ENCODE data around the gene SPP2.

DNA sequence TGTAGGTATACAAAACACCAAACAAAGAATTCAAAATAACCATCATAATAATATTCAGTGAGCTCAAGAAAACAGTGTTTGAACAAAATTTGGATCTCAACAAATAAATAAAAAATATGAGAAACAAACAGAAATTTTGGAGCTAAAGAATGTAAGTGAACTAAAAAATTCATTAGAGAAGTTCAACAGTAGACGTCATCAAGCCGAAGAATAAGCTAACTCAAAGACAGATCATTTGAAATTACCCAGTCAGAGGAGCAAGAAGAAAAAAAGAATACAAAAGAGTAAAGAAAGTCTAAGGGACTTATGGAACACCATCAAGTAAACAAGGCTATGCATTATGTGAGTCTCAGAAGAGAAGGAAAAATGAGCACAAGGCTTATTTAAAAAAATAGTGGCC lies 16.6 kb upstream of the SPP2 start:
- TF ChIP-seq, protein P1, sequence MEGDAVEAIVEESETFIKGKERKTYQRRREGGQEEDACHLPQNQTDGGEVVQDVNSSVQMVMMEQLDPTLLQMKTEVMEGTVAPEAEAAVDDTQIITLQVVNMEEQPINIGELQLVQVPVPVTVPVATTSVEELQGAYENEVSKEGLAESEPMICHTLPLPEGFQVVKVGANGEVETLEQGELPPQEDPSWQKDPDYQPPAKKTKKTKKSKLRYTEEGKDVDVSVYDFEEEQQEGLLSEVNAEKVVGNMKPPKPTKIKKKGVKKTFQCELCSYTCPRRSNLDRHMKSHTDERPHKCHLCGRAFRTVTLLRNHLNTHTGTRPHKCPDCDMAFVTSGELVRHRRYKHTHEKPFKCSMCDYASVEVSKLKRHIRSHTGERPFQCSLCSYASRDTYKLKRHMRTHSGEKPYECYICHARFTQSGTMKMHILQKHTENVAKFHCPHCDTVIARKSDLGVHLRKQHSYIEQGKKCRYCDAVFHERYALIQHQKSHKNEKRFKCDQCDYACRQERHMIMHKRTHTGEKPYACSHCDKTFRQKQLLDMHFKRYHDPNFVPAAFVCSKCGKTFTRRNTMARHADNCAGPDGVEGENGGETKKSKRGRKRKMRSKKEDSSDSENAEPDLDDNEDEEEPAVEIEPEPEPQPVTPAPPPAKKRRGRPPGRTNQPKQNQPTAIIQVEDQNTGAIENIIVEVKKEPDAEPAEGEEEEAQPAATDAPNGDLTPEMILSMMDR (IDR thresholded peaks at IDR 0.05; ENCODE audit: low read length) = no peak
- no peak for TF ChIP-seq EZH2 (IDR thresholded peaks at IDR 0.05; ENCODE audit: borderline replicate concordance, low read length)
